Measurements from ENCODE around the gene HOXC9.

The HOXC9 gene

GRCh38 chr12:53968214-53969127 lies 31.5 kb upstream of the HOXC9 start:
- H3K4me3 ChIP-seq (ENCODE audit: low read length) = no peak overlapping the region
- no peak for TF ChIP-seq CTCF (conservative IDR thresholded peaks at IDR 0.05; ENCODE audit: low read length)

GRCh38 chr12:53969588-53970259 lies 30.2 kb upstream of the HOXC9 start:
- DNase-seq (ENCODE audit: low read depth) = no peak
- TF ChIP-seq CTCF (conservative IDR thresholded peaks at IDR 0.05; ENCODE audit: low read length) = no peak
- no peak overlapping the region for H3K4me3 ChIP-seq (ENCODE audit: low read length)

More at GRCh38 chr12:53968214-53969127, 31.5 kb upstream of the HOXC9 start:
- DNase-seq (ENCODE audit: low read depth) = no peak

GRCh38 chr12:53970451-53970850 lies 29.5 kb upstream of the HOXC9 start:
- TF ChIP-seq CTCF (conservative IDR thresholded peaks at IDR 0.05; ENCODE audit: low read length) = no peak
- no peak for DNase-seq (ENCODE audit: low read depth)
- H3K4me3 ChIP-seq (ENCODE audit: low read length) = no peak overlapping the region

GRCh38 chr12:53971129-53971528 lies 28.8 kb upstream of the HOXC9 start:
- TF ChIP-seq CTCF (conservative IDR thresholded peaks at IDR 0.05; ENCODE audit: low read length) = no peak
- H3K4me3 ChIP-seq (ENCODE audit: low read length) = no peak overlapping the region
- no peak for DNase-seq (ENCODE audit: low read depth)

- no peak overlapping the region for H3K4me3 ChIP-seq (ENCODE audit: low read length)
- TF ChIP-seq CTCF (conservative IDR thresholded peaks at IDR 0.05; ENCODE audit: low read length) = no peak
- no peak for DNase-seq (ENCODE audit: low read depth)
Observed at GRCh38 chr12:53971686-53972085, 28.3 kb upstream of the HOXC9 start.

- no peak for DNase-seq (ENCODE audit: low read depth)
- peak overlapping the region; percentile 86 for H3K4me3 ChIP-seq (ENCODE audit: low read length)
- TF ChIP-seq CTCF (conservative IDR thresholded peaks at IDR 0.05; ENCODE audit: low read length) = no peak
Observed at GRCh38 chr12:53972152-53972702, 27.7 kb upstream of the HOXC9 start.

Data from AG10803 (cell line).